Astrocyte of the cerebellum (primary cell): ENCODE results near the gene ITPR2.

Experiments used
- DNase-seq: peaks from one replicate; pipeline ENCODE4 v3.0.0-alpha.2; 2011; ENCODE audit warnings: low read depth
- H3K4me3 ChIP-seq: 2 replicates; pipeline ENCODE4 v1.5.1; 2011; ENCODE audit warnings: mild to moderate bottlenecking, low read depth, low read length, moderate library complexity
- in situ Hi-C: cut with HindIII; loops from 2 replicates; pipeline ENCODE4 v1.10.0; 2017; ENCODE audit warnings: low sequenced_read_pairs
- TF ChIP-seq, protein P1 (sequence below): IDR thresholded peaks from 2 replicates; pipeline ENCODE4 v1.5.1; 2012; ENCODE audit warnings: low read length, low read depth, moderate library complexity, mild to moderate bottlenecking; ENCODE audit errors: missing control alignments

ITPR2 gene

DNA sequence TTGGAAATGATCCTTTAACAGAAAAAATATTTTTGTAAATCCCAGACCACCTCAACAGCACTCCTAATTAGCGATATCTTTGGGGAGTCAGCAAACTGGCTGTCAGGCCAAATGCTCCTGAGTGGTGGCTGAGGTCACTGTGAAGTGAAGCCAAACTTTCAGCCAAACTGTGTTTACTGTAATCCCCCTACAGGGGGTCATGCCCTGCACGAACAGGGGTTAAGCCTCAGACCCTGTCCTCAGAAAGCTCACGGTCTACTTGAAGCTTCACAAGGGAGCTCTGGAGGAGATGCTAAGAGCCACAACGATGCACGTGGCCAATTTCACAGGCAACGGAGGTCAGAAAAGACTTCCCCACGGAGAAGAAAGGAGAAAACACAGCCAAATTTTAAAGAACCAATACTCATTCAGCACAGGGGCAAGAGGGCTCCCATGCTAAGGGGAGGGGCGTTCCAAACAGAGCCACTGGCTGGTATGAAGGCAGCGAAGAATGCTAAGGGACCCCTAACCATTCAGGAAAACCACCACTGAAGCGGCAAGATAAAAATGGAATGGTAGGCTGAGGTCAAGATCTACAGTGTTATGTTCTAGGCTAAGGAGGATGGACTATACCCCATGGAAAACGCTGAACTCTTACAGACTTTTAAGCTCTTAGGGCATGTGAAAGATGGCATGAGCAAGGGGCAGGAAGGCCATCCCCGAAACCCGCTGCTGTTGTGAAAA lies 105.4 kb downstream of the ITPR2 start:
- TF ChIP-seq, protein P1, sequence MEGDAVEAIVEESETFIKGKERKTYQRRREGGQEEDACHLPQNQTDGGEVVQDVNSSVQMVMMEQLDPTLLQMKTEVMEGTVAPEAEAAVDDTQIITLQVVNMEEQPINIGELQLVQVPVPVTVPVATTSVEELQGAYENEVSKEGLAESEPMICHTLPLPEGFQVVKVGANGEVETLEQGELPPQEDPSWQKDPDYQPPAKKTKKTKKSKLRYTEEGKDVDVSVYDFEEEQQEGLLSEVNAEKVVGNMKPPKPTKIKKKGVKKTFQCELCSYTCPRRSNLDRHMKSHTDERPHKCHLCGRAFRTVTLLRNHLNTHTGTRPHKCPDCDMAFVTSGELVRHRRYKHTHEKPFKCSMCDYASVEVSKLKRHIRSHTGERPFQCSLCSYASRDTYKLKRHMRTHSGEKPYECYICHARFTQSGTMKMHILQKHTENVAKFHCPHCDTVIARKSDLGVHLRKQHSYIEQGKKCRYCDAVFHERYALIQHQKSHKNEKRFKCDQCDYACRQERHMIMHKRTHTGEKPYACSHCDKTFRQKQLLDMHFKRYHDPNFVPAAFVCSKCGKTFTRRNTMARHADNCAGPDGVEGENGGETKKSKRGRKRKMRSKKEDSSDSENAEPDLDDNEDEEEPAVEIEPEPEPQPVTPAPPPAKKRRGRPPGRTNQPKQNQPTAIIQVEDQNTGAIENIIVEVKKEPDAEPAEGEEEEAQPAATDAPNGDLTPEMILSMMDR, result no peak
- in situ Hi-C loops, result no loop called here
- no peak for DNase-seq

DNA sequence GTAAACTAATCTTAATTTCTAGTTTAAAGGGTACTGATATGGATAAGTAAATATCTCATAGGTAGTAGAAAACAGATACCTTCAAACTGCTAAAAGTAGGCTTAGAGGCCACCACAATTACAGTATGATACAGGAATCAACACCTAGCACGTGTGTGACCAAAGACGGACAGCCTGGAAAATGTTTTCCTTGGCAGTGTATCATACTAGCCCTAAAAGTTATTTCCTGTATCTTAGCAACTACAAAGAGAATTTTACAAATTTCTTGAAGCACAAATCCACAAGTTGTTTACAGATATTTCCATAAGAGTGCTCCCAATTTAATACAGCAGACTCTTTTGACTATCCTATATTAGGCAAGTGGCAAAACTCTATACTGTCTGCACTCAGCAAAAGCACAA lies 106.0 kb downstream of the ITPR2 start:
- TF ChIP-seq, protein P1, result no peak
- in situ Hi-C loops, result no loop called here
- no peak overlapping the region for H3K4me3 ChIP-seq
- DNase-seq, result no peak

More for the DNA sequence above, 105.4 kb downstream of the ITPR2 start:
- no peak overlapping the region for H3K4me3 ChIP-seq

DNA sequence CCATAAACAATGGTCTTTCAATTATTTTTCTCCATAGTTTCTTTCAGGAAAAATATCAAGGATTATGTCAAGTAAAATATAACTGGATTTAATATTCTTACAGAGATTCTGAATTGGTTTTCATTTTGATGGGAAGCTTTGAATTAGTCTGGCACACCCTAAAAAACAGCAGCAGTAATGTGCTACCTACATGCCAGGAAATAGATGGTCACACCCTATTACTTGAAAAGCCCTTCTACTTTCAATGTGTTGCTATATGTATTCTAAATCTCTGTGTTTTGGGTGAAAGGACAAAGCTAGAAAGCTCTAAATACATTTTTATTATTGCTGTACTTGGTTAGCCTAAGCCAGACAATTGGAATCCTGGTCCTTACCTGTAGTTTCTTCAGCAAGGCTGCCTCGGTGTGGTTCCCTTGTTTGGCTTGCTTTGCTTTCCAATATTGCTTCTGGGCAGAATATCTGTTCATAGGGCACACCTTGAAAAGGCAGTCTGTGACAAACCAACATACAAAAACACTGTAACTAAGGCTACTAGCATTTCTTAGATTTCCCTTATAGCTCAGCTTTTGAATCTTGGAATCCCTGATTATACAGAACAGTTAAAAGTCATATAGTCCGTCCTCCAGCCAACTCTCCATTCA lies 107.6 kb downstream of the ITPR2 start:
- TF ChIP-seq, protein P1, result no peak
- in situ Hi-C loops, result no loop called here
- DNase-seq, result no peak
- H3K4me3 ChIP-seq, result no peak overlapping the region

- H3K4me3 ChIP-seq, result no peak overlapping the region
Measured at GRCh38 chr12:26724309-26724702, 108.7 kb downstream of the ITPR2 start.

GRCh38 chr12:26723379-26724308 lies 109.3 kb downstream of the ITPR2 start:
- DNase-seq, result peak; percentile 70
- in situ Hi-C loops, result no loop called here
- TF ChIP-seq, protein P1, result no peak
- no peak overlapping the region for H3K4me3 ChIP-seq

More at GRCh38 chr12:26724309-26724702, 108.7 kb downstream of the ITPR2 start:
- in situ Hi-C loops, result no loop called here
- TF ChIP-seq, protein P1, result no peak
- DNase-seq, result no peak

DNA sequence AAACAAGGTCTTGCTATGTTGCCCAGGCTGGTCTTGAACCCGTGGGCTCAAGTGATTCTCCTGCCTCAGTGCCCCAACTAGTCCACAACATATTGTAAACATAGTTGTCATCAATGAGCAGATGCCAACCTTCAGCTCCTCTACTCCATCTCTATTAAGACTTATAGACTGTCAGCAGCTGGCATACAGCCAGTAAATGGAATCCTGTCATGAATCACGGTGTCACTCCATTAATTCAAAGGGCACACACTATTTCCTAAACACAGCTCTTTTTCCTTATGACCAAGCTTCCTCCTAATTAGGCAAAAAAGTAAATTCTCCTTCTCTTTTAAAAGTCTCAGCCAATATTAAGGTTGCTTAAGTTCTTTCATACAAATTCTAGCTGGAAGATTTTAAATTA lies 111.2 kb downstream of the ITPR2 start:
- no peak overlapping the region for H3K4me3 ChIP-seq
- no peak for DNase-seq
- in situ Hi-C loops, result no loop called here
- TF ChIP-seq, protein P1, result no peak
